Body of pancreas (tissue), 4 donors: ENCODE data around the gene TMEM184A. TPM values are rescaled to one million over a fixed set of nuclear protein-coding genes. Genes with fewer than 3 reads are reported as not detected.

Source experiments
- ATAC-seq: fragments of 150-250 bp; one replicate; pipeline ENCODE4 v1.9.1; 2016
- DNase-seq, 4 donors: peaks; one replicate each; pipeline ENCODE4 v3.0.0-alpha.2; 2019
- H3K27ac ChIP-seq, 4 donors: fragments of 200-600 bp; sonication (generic); 1 replicate in 3 of 4; 2 replicates in 1 of 4; pipeline versions ENCODE4 v1.5.1 to v1.6.1; 2016 to 2019; ENCODE audit warnings: mild to moderate bottlenecking in 1 of 4, mixed read lengths in 1 of 4, moderate library complexity in 1 of 4
- H3K27me3 ChIP-seq, 2 donors: fragments of 200-600 bp; sonication (generic); one replicate each; pipeline ENCODE4 v1.6.0; 2016; ENCODE audit warnings: mild to moderate bottlenecking in 1 of 2
- H3K36me3 ChIP-seq, 2 donors: fragments of 200-600 bp; sonication (generic); replicated peaks in 1 of 2; 2 replicates each; pipeline ENCODE4 v1.5.1; 2016; ENCODE audit warnings: low read depth in 2 of 2; ENCODE audit not compliant: insufficient read depth in 1 of 2
- H3K4me1 ChIP-seq: fragments of 200-600 bp; sonication (generic); one replicate; pipeline ENCODE4 v1.6.0; 2016
- H3K4me3 ChIP-seq, 2 donors: fragments of 200-600 bp; sonication (generic); 1 replicate in 1 of 2; 2 replicates in 1 of 2; pipeline ENCODE4 v1.5.1; 2016 to 2019
- H3K9me3 ChIP-seq, 3 donors: fragments of 200-600 bp; sonication (generic); 1 replicate in 2 of 3; 2 replicates in 1 of 3; pipeline ENCODE4 v1.5.1; 2016
- POLR2A ChIP-seq, 3 donors: fragments of 450-650 bp; IDR thresholded peaks; one replicate each; pipeline ENCODE4 v1.6.1; 2016; ENCODE audit warnings: antibody characterized with exemption in 3 of 3, mild to moderate bottlenecking in 2 of 3
- WGBS, 2 donors: methylation state at CpG; one replicate each; pipeline ENCODE4 v1.1.5; 2017; 5-methylcytosine and 5-hydroxymethylcytosine counted together
- intact Hi-C: fragments of 100-400 bp; cut with DNase I; formaldehyde crosslinking; loops from one replicate; pipeline ENCODE4 v1.15.1; 2023
- total RNA-seq, 2 donors: library from RNA; depleted of rRNA; stranded (reverse); fragments of >200 nt; gene quantifications; one replicate each; pipeline ENCODE4 v1.1.0, GENCODE V29; 2016
- TF ChIP-seq, protein P1 (sequence below), 7 experiments: fragments of 450-650 bp in 4 of 7; fragments of 200-600 bp in 3 of 7; sonication (generic) in 3 of 7; IDR thresholded peaks; one replicate each; pipeline ENCODE4 v1.5.1; 2016 to 2019; ENCODE audit warnings: antibody characterized with exemption in 7 of 7

Gene TMEM184A
- total RNA-seq: 10 to 100 TPM; 21.0 to 65.3 TPM

GRCh38 chr7:1555813-1556543 lies at the start of gene TMEM184A:
TSS of gene TMEM184A (minus strand) at chr7:1556205. CDS start at chr7:1555484, 721 bp downstream.
- peak within 1 kb of the TSS; percentile 95 to 99 (median 98) for H3K27ac ChIP-seq
- WGBS, 2 donors: 13 to 17% methylated on average over 8 to 23 of the region's 23 CpGs
- ATAC-seq: peak; percentile 89
- peak; percentile 95 to 99 (median 98) for DNase-seq
- no peaks in the 10 kb centered on the region for H3K27me3 ChIP-seq
- peaks cover 50% of the 10 kb centered on the region for H3K4me1 ChIP-seq
- intact Hi-C loops: no loop called here
- no peaks in the 10 kb centered on the region for H3K9me3 ChIP-seq
- no peaks in the 10 kb centered on the region for H3K36me3 ChIP-seq
- H3K4me3 ChIP-seq: peak within 1 kb of the TSS; percentile 17 to 27
- peak; percentile 92 to 93 (median 92) for TF ChIP-seq POLR2A (IDR thresholded peaks at IDR 0.05)
- TF ChIP-seq, protein P1, sequence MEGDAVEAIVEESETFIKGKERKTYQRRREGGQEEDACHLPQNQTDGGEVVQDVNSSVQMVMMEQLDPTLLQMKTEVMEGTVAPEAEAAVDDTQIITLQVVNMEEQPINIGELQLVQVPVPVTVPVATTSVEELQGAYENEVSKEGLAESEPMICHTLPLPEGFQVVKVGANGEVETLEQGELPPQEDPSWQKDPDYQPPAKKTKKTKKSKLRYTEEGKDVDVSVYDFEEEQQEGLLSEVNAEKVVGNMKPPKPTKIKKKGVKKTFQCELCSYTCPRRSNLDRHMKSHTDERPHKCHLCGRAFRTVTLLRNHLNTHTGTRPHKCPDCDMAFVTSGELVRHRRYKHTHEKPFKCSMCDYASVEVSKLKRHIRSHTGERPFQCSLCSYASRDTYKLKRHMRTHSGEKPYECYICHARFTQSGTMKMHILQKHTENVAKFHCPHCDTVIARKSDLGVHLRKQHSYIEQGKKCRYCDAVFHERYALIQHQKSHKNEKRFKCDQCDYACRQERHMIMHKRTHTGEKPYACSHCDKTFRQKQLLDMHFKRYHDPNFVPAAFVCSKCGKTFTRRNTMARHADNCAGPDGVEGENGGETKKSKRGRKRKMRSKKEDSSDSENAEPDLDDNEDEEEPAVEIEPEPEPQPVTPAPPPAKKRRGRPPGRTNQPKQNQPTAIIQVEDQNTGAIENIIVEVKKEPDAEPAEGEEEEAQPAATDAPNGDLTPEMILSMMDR (IDR thresholded peaks at IDR 0.05): peak; percentile 61 to 99 (median 97)

- DNase-seq (no peak), ATAC-seq (no peak)
- Histone ChIP-seq H3K27me3 (peaks cover 0 to 9% of the 10 kb centered on the region in 2 donors), H3K9me3 (no peaks in the 10 kb centered on the region), H3K4me3 (no peak overlapping the region), H3K4me1 (no peaks in the 10 kb centered on the region), H3K27ac (no peak overlapping the region), H3K36me3 (no peaks in the 10 kb centered on the region)
- no peak for TF ChIP-seq POLR2A (IDR thresholded peaks at IDR 0.05)
- TF ChIP-seq, protein P1 (IDR thresholded peaks at IDR 0.05): no peak
- WGBS, 2 donors: 53 to 58% methylated on average over 2 of the region's 2 CpGs
- intact Hi-C loops: no loop called here
These were observed 48.4 kb upstream of the TMEM184A start for GRCh38 chr7:1604383-1604782.

DNA sequence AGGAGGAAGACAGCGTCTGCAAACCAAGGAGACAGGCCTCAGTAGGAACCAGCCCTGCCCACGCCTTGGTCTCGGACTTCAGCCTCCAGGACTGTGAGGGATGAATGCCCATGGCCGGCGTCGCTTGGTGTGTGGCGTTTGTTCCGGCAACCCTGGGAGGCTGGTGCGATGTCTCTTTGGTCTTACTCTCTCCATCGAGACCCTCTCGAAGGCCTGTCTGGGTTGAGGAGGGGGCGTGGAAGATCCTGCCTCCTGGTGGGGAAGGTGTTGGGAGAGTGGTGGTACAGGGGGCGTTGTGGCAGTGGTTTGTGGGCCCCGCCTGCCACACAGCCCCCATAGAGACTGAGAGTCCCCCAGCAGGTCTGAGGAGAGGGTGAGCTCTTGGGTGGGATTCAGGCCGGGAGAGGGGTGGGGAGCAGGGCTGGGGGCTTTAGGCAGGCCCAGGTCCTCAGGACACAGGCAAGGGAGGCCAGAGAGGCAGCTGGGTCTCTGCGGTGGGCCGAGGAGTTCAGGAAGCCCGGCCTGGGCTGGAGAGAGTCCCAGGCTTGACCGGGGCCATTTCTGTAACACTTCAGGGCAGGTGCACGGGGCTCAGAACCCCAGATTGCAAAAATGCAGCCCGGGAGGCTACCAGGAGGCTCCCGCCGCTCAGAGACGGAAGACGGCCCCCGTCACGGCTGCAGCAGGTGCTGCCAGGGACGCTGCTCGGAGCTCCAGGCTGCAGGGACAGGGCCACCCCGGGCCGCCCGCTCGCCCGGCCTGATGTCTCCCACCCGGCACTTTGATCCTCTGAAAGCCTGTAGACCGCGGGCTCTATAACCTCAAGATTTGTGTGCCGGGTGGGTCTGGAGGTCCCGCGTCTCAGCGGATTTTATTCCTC lies 47.6 kb upstream of the TMEM184A start:
- intact Hi-C loops: no loop called here

DNA sequence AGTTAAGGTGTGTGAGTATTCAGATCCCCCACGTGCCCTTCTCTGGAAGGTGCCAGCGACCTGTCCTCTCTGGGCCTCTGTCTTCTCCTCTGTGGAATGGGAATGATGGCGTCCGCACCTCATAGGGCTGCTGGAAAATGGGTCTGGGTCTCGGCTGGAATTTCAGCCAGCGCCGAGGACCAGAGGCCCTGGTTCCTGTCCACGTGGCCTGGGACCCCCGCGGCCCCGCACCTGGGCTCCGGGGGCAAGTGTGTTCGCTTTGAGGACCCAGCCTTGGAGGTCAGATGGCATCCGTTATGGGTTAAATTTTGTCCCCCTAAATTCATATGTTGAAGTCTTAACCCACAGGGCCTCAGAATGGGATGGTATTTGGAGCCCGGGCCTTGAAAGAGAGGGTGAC lies 46.4 kb upstream of the TMEM184A start:
- TF ChIP-seq POLR2A (IDR thresholded peaks at IDR 0.05): no peak
- TF ChIP-seq, protein P1 (IDR thresholded peaks at IDR 0.05): no peak
- ATAC-seq (no peak), DNase-seq (no peak)
- intact Hi-C loops: no loop called here
- H3K4me3 ChIP-seq: no peak overlapping the region
- no peaks in the 10 kb centered on the region for H3K36me3 ChIP-seq
- H3K27me3 ChIP-seq: peaks cover 0 to 7% of the 10 kb centered on the region in 2 donors
- H3K27ac ChIP-seq: no peak overlapping the region
- H3K4me1 ChIP-seq: no peaks in the 10 kb centered on the region
- H3K9me3 ChIP-seq: no peaks in the 10 kb centered on the region
- 82 to 83% methylated on average over 7 to 15 of the region's 15 CpGs for WGBS, 2 donors

More for the DNA sequence above, 47.6 kb upstream of the TMEM184A start:
- no peak overlapping the region for H3K4me3 ChIP-seq
- no peaks in the 10 kb centered on the region for H3K36me3 ChIP-seq
- TF ChIP-seq POLR2A (IDR thresholded peaks at IDR 0.05): no peak
- TF ChIP-seq, protein P1 (IDR thresholded peaks at IDR 0.05): no peak
- ATAC-seq (no peak), DNase-seq (no peak)
- no peaks in the 10 kb centered on the region for H3K4me1 ChIP-seq
- peaks cover 0 to 9% of the 10 kb centered on the region in 2 donors for H3K27me3 ChIP-seq
- no peak overlapping the region for H3K27ac ChIP-seq
- WGBS, 2 donors: 69 to 70% methylated on average over 15 to 41 of the region's 41 CpGs
- no peaks in the 10 kb centered on the region for H3K9me3 ChIP-seq
